Keratinocyte (primary cell): Measurements from ENCODE around the gene APPL2. TPM values are rescaled to one million over a fixed set of nuclear protein-coding genes. Genes with fewer than 3 reads are reported as not detected.

Source experiments
- DNase-seq: peaks from one replicate; pipeline ENCODE4 v3.0.0-alpha.2; 2011; ENCODE audit warnings: low read depth, missing footprints, low spot score
- FAIRE-seq: peaks from 2 replicates; lab custom pipeline; 2011; peaks lifted over from hg19 to GRCh38; lab: Jason Lieb, UNC
- H2AFZ ChIP-seq: 2 replicates; pipeline ENCODE4 v1.6.0; 2012; ENCODE audit warnings: low read length, control low read depth, inconsistent platforms; ENCODE audit not compliant: control insufficient read depth
- H3K27ac ChIP-seq: 2 replicates; pipeline ENCODE4 v1.5.1; 2011; ENCODE audit warnings: low read length; ENCODE audit not compliant: control insufficient read depth, insufficient read depth
- H3K27me3 ChIP-seq: 3 replicates; pipeline ENCODE4 v1.6.0; 2011; ENCODE audit warnings: low read length; ENCODE audit not compliant: control insufficient read depth, insufficient read depth; ENCODE audit errors: extremely low read depth
- H3K36me3 ChIP-seq, 2 experiments: 2 replicates in 1 of 2; 3 replicates in 1 of 2; pipeline ENCODE4 v1.5.1; 2011; ENCODE audit warnings: low read length in 2 of 2, mild to moderate bottlenecking in 1 of 2; ENCODE audit not compliant: control insufficient read depth in 2 of 2, insufficient read depth in 2 of 2; ENCODE audit errors: extremely low read depth in 1 of 2
- H3K4me1 ChIP-seq: 3 replicates; pipeline ENCODE4 v1.5.1; 2011; ENCODE audit warnings: low read length; ENCODE audit not compliant: control insufficient read depth, insufficient read depth; ENCODE audit errors: extremely low read depth
- H3K4me2 ChIP-seq: 3 replicates; pipeline ENCODE4 v1.6.0; 2011; ENCODE audit warnings: low read depth, low read length; ENCODE audit not compliant: control insufficient read depth, insufficient read depth; ENCODE audit errors: extremely low read depth
- H3K4me3 ChIP-seq, 3 experiments: fragments of 200-600 bp in 1 of 3; sonication (generic) in 1 of 3; 2 replicates in 2 of 3; 3 replicates in 1 of 3; pipeline ENCODE4 v1.5.1; 2011 to 2016; ENCODE audit warnings: low read length in 3 of 3, mild to moderate bottlenecking in 3 of 3, control low read depth in 2 of 3, inconsistent platforms in 1 of 3, low read depth in 1 of 3, mixed read lengths in 1 of 3, mixed run types in 1 of 3, moderate library complexity in 1 of 3; ENCODE audit not compliant: control insufficient read depth in 2 of 3, insufficient read depth in 2 of 3; ENCODE audit errors: extremely low read depth in 1 of 3
- H3K79me2 ChIP-seq: 2 replicates; pipeline ENCODE4 v1.6.0; 2012; ENCODE audit warnings: low read length; ENCODE audit not compliant: control insufficient read depth, insufficient read depth
- H3K9ac ChIP-seq: 3 replicates; pipeline ENCODE4 v1.6.0; 2011; ENCODE audit warnings: low read length; ENCODE audit not compliant: control insufficient read depth, insufficient read depth; ENCODE audit errors: extremely low read depth
- H3K9me1 ChIP-seq: 3 replicates; pipeline ENCODE4 v1.6.0; 2011; ENCODE audit warnings: low read length; ENCODE audit not compliant: control insufficient read depth, insufficient read depth; ENCODE audit errors: extremely low read depth
- H3K9me3 ChIP-seq: 2 replicates; pipeline ENCODE4 v1.5.1; 2012; ENCODE audit warnings: low read depth, low read length; ENCODE audit not compliant: control insufficient read depth
- H4K20me1 ChIP-seq: 3 replicates; pipeline ENCODE4 v1.6.0; 2011; ENCODE audit warnings: low read length; ENCODE audit not compliant: control insufficient read depth, insufficient read depth; ENCODE audit errors: extremely low read depth
- EZH2 ChIP-seq: IDR thresholded peaks from one replicate; pipeline ENCODE4 v1.6.1; 2012; ENCODE audit warnings: inconsistent platforms, mild to moderate bottlenecking, low read length, moderate library complexity
- dilution Hi-C: fragments of 300-500 bp; cut with MboI; formaldehyde crosslinking; loops from one replicate; pipeline ENCODE4 v1.7.0; 2020; ENCODE audit warnings: low sequenced_read_pairs; ENCODE audit not compliant: extremely low pct_ligation_motif_present
- polyA plus RNA-seq, 5 experiments: library from polyadenylated mRNA; depleted of rRNA in 3 of 5; stranded (reverse) in 3 of 5; stranded (forward) in 1 of 5; unstranded in 1 of 5; fragments of >200 nt; gene quantifications; 1 replicate in 1 of 5; 2 replicates in 3 of 5; 3 replicates in 1 of 5; pipeline versions ENCODE4 v1.2.1 to v1.2.3, GENCODE V29; 2011 to 2012; ENCODE audit warnings: missing spikeins in 2 of 5, low read depth in 1 of 5, low replicate concordance in 1 of 5
- TF ChIP-seq, protein P1 (sequence below), 3 experiments: IDR thresholded peaks in 1 of 3; conservative IDR thresholded peaks in 1 of 3; optimal IDR thresholded peaks in 1 of 3; 2 replicates in 2 of 3; 3 replicates in 1 of 3; pipeline versions ENCODE3 to v1.5.1; 2011; ENCODE audit warnings: low read length in 3 of 3, mild to moderate bottlenecking in 3 of 3, moderate library complexity in 2 of 3, control low read depth in 1 of 3, inconsistent platforms in 1 of 3; ENCODE audit not compliant: insufficient read depth in 2 of 3; ENCODE audit errors: extremely low read depth in 1 of 3

Gene APPL2
- polyA plus RNA-seq, 1 donor (not counting 4 experiments of a cell fraction or from before 2014, with no cell fraction given), result 26.1 TPM

DNA sequence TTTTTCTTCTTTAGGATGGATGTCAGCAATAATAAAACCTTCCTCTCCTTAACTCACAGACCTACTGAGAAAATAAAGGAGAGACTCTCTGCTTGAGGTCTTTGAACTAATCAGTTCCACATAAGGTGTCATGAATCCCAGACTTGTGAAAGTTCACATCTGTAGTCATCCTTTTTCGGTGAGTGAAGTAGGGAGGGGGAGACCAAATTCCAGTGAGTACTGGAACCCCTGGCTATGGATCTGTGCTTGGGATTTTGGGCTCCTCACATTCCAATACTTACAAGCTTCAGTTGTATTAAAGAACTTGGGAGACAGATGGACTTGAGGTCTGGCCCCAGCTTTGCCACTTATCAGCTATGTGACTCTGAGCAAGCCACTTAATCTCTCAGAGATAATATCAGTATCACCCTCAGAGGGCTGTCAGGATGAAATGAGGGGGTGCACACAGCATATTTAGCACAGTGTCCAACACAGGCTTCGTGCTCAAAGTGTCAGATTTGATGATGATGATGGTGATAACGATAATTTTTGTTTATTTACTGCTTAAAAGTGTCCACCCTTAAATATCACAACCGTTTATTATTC is 34.8 kb upstream of the APPL2 start:
- no peaks in the 10 kb centered on the region for H3K36me3 ChIP-seq
- H3K4me3 ChIP-seq, result no peak overlapping the region
- FAIRE-seq (no peak), DNase-seq (no peak)
- no peaks in the 10 kb centered on the region for H3K9me1 ChIP-seq
- H3K27me3 ChIP-seq, result no peaks in the 10 kb centered on the region
- no peak overlapping the region for H3K27ac ChIP-seq
- no peak overlapping the region for H3K4me2 ChIP-seq
- H3K9me3 ChIP-seq, result no peaks in the 10 kb centered on the region
- H3K9ac ChIP-seq, result no peak overlapping the region
- no peaks in the 10 kb centered on the region for H3K79me2 ChIP-seq
- no peaks in the 10 kb centered on the region for H4K20me1 ChIP-seq
- H3K4me1 ChIP-seq, result peaks cover 19% of the 10 kb centered on the region
- no peak overlapping the region for H2AFZ ChIP-seq
- dilution Hi-C loops, result no loop called here
- TF ChIP-seq, protein P1, sequence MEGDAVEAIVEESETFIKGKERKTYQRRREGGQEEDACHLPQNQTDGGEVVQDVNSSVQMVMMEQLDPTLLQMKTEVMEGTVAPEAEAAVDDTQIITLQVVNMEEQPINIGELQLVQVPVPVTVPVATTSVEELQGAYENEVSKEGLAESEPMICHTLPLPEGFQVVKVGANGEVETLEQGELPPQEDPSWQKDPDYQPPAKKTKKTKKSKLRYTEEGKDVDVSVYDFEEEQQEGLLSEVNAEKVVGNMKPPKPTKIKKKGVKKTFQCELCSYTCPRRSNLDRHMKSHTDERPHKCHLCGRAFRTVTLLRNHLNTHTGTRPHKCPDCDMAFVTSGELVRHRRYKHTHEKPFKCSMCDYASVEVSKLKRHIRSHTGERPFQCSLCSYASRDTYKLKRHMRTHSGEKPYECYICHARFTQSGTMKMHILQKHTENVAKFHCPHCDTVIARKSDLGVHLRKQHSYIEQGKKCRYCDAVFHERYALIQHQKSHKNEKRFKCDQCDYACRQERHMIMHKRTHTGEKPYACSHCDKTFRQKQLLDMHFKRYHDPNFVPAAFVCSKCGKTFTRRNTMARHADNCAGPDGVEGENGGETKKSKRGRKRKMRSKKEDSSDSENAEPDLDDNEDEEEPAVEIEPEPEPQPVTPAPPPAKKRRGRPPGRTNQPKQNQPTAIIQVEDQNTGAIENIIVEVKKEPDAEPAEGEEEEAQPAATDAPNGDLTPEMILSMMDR (optimal IDR thresholded peaks at IDR 0.05 in 1 of 3, IDR thresholded peaks at IDR 0.05 in 1 of 3, conservative IDR thresholded peaks at IDR 0.05 in 1 of 3; ENCODE audit: extremely low read depth in 1 of 3, insufficient read depth in 2 of 3, low read length in 3 of 3), result no peak
- TF ChIP-seq EZH2, result no peak

DNA sequence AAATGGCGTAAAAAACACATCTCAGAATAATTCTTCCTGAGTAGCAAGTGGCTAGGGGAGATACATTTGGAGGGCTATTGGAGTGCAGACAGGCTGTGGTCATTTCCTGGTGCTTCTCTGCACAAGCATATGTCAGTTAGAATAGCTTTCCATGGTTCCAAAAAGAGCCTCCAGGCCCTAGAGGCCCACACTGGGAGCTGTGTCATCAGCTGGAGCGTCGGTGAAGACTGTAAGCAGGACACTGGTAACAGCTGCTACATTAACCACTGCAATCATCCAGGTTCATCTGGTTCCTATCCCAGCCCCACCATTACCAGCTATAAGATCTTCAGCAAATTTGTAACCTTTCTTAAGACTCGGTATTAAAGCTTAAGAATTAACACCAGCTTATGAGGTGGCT is 31.7 kb upstream of the APPL2 start:
- Histone ChIP-seq H3K4me1 (peaks cover 8% of the 10 kb centered on the region), H3K79me2 (no peaks in the 10 kb centered on the region), H3K27me3 (no peaks in the 10 kb centered on the region), H3K4me3 (no peak overlapping the region), H3K4me2 (no peak overlapping the region), H3K9me3 (no peaks in the 10 kb centered on the region), H3K36me3 (no peaks in the 10 kb centered on the region), H2AFZ (no peak overlapping the region), H3K9me1 (no peaks in the 10 kb centered on the region), H4K20me1 (no peaks in the 10 kb centered on the region), H3K9ac (no peak overlapping the region), H3K27ac (no peak overlapping the region)
- TF ChIP-seq EZH2, result no peak
- TF ChIP-seq, protein P1 (optimal IDR thresholded peaks at IDR 0.05 in 1 of 3, IDR thresholded peaks at IDR 0.05 in 1 of 3, conservative IDR thresholded peaks at IDR 0.05 in 1 of 3; ENCODE audit: extremely low read depth in 1 of 3, insufficient read depth in 2 of 3, low read length in 3 of 3), result no peak
- DNase-seq (no peak), FAIRE-seq (no peak)
- dilution Hi-C loops, result loop anchor here (5.0 kb wide), 1 partner anchor 105 kb away; no protein-coding TSS in a partner anchor
